PC-9 (cell line): ENCODE measurements around the gene SLC2A6. TPM values are rescaled to one million over a fixed set of nuclear protein-coding genes. Genes with fewer than 3 reads are reported as not detected.

Experiments
- BruUV-seq: library from RNA; stranded (reverse); fragments of 400-500 nt; replicated peaks from 2 replicates; lab custom pipeline; 2021; lab: Mats Ljungman, UMichigan
- CTCF ChIA-PET: fragments of 300-600 bp; sonication (Branson Sonifier 250); formaldehyde crosslinking; loops from one replicate; lab custom pipeline; 2022; ENCODE audit warnings: antibody characterized with exemption; lab: Charles Lee
- POLR2A ChIA-PET: fragments of 300-600 bp; sonication (Branson Sonifier 250); formaldehyde crosslinking; loops from one replicate; lab custom pipeline; 2022; ENCODE audit warnings: antibody characterized with exemption; ENCODE audit not compliant: unreplicated experiment; lab: Charles Lee
- DNase-seq, 2 experiments: peaks; one replicate each; pipeline versions ENCODE4 v3.0.0 to v3.0.0-alpha.2; 2015 to 2022; ENCODE audit warnings: mixed read lengths in 1 of 2
- H2AFZ ChIP-seq: fragments of 200-600 bp; sonication (generic); 2 replicates; pipeline ENCODE4 v1.8.1; 2017; ENCODE audit warnings: antibody characterized with exemption
- H3F3A ChIP-seq: fragments of 200-600 bp; sonication (generic); 2 replicates; pipeline ENCODE4 v1.8.1; 2017; ENCODE audit warnings: antibody characterized with exemption, mild to moderate bottlenecking, low read depth; ENCODE audit not compliant: insufficient read depth
- H3K27ac ChIP-seq: fragments of 200-600 bp; sonication (generic); 2 replicates; pipeline ENCODE4 v1.6.1; 2016; ENCODE audit warnings: mixed run types
- H3K27me3 ChIP-seq: fragments of 200-600 bp; sonication (generic); 2 replicates; pipeline ENCODE4 v1.6.1; 2016; ENCODE audit warnings: low read depth, mixed run types; ENCODE audit not compliant: insufficient read depth
- H3K36me3 ChIP-seq: fragments of 200-600 bp; sonication (generic); 2 replicates; pipeline ENCODE4 v1.6.1; 2016; ENCODE audit warnings: low read depth, mixed run types
- H3K4me1 ChIP-seq: fragments of 200-600 bp; sonication (generic); replicated peaks from 2 replicates; pipeline ENCODE4 v1.6.1; 2016; ENCODE audit warnings: mixed run types; ENCODE audit not compliant: insufficient read depth
- H3K4me2 ChIP-seq: fragments of 200-600 bp; sonication (generic); 2 replicates; pipeline ENCODE4 v1.6.1; 2017; ENCODE audit warnings: mixed run types
- H3K4me3 ChIP-seq: fragments of 200-600 bp; sonication (generic); 2 replicates; pipeline ENCODE4 v1.6.1; 2016; ENCODE audit warnings: mixed run types
- H3K79me2 ChIP-seq: fragments of 200-600 bp; sonication (generic); 2 replicates; pipeline ENCODE4 v1.6.1; 2017; ENCODE audit warnings: low read depth, mixed run types
- H3K9me2 ChIP-seq: fragments of 200-600 bp; sonication (generic); 2 replicates; pipeline ENCODE4 v1.8.1; 2017; ENCODE audit warnings: mild to moderate bottlenecking; ENCODE audit not compliant: insufficient read depth
- H3K9me3 ChIP-seq: fragments of 200-600 bp; sonication (generic); 2 replicates; pipeline ENCODE4 v1.8.1; 2016; ENCODE audit warnings: low read depth; ENCODE audit not compliant: insufficient read depth
- H4K20me1 ChIP-seq: fragments of 200-600 bp; sonication (generic); 2 replicates; pipeline ENCODE4 v1.8.1; 2017; ENCODE audit not compliant: insufficient read depth
- EZH2 ChIP-seq: fragments of 200-600 bp; sonication (generic); IDR thresholded peaks from 2 replicates; pipeline ENCODE4 v1.8.0; 2017; ENCODE audit warnings: antibody characterized with exemption, low read depth
- intact Hi-C: fragments of 100-400 bp; cut with micrococcal nuclease; formaldehyde crosslinking; loops from one replicate; pipeline ENCODE4 v1.10.0; 2022; ENCODE audit not compliant: unreplicated experiment
- total RNA-seq: library from RNA; stranded (reverse); gene quantifications from 2 replicates; pipeline ENCODE4 v1.2.3, GENCODE V29; 2021
- TF ChIP-seq, protein P1 (sequence below): fragments of 200-600 bp; sonication (generic); conservative IDR thresholded peaks from 2 replicates; pipeline ENCODE4 v1.6.1; 2017; ENCODE audit warnings: mixed run types, antibody characterized with exemption, mild to moderate bottlenecking, moderate library complexity

The SLC2A6 gene
- total RNA-seq, 1 experiment from 2014 or later: 13.1 TPM

- H3K9me3 ChIP-seq: no peaks in the 10 kb centered on the region
- no peaks in the 10 kb centered on the region; the same call in 1 of the 2 replicates for H3F3A ChIP-seq
- no TSS peak for BruUV-seq
- H3K79me2 ChIP-seq: no peaks in the 10 kb centered on the region
- ChIA-PET CTCF (no interaction called here), POLR2A (no interaction called here)
- no peaks in the 10 kb centered on the region for H3K9me2 ChIP-seq
- no peak overlapping the region for H3K4me3 ChIP-seq
- no peaks in the 10 kb centered on the region for H3K27me3 ChIP-seq
- H3K27ac ChIP-seq: no peak overlapping the region
- intact Hi-C loops: no loop called here
- TF ChIP-seq, protein P1, sequence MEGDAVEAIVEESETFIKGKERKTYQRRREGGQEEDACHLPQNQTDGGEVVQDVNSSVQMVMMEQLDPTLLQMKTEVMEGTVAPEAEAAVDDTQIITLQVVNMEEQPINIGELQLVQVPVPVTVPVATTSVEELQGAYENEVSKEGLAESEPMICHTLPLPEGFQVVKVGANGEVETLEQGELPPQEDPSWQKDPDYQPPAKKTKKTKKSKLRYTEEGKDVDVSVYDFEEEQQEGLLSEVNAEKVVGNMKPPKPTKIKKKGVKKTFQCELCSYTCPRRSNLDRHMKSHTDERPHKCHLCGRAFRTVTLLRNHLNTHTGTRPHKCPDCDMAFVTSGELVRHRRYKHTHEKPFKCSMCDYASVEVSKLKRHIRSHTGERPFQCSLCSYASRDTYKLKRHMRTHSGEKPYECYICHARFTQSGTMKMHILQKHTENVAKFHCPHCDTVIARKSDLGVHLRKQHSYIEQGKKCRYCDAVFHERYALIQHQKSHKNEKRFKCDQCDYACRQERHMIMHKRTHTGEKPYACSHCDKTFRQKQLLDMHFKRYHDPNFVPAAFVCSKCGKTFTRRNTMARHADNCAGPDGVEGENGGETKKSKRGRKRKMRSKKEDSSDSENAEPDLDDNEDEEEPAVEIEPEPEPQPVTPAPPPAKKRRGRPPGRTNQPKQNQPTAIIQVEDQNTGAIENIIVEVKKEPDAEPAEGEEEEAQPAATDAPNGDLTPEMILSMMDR: no peak
- TF ChIP-seq EZH2: no peak
- no peaks in the 10 kb centered on the region for H3K4me1 ChIP-seq
- H3K4me2 ChIP-seq: no peak overlapping the region
- no peak for DNase-seq
- H2AFZ ChIP-seq: no peak overlapping the region
- H3K36me3 ChIP-seq: no peaks in the 10 kb centered on the region
- H4K20me1 ChIP-seq: no peaks in the 10 kb centered on the region; the same call in 1 of the 2 replicates
These were observed 6.0 kb downstream of the SLC2A6 start for GRCh38 chr9:133472753-133473378.

GRCh38 chr9:133472277-133472645, 6.6 kb downstream of the SLC2A6 start:
- ChIA-PET POLR2A (no interaction called here), CTCF (no interaction called here)
- no TSS peak for BruUV-seq
- no peak for DNase-seq
- no peaks in the 10 kb centered on the region for H3K79me2 ChIP-seq
- no peaks in the 10 kb centered on the region for H3K9me2 ChIP-seq
- H3K36me3 ChIP-seq: no peaks in the 10 kb centered on the region
- TF ChIP-seq, protein P1: no peak
- no peak for TF ChIP-seq EZH2
- H3F3A ChIP-seq: no peaks in the 10 kb centered on the region; the same call in 1 of the 2 replicates
- no peak overlapping the region for H2AFZ ChIP-seq
- H3K9me3 ChIP-seq: no peaks in the 10 kb centered on the region
- no peaks in the 10 kb centered on the region for H3K27me3 ChIP-seq
- intact Hi-C loops: no loop called here
- H3K4me2 ChIP-seq: no peak overlapping the region
- H3K27ac ChIP-seq: no peak overlapping the region
- H3K4me3 ChIP-seq: no peak overlapping the region
- no peaks in the 10 kb centered on the region; the same call in 1 of the 2 replicates for H4K20me1 ChIP-seq
- H3K4me1 ChIP-seq: no peaks in the 10 kb centered on the region

- Histone ChIP-seq H3K27ac (no peak overlapping the region), H3K9me3 (no peaks in the 10 kb centered on the region), H3F3A (no peaks in the 10 kb centered on the region; the same call in 1 of the 2 replicates), H3K9me2 (no peaks in the 10 kb centered on the region), H3K4me2 (no peak overlapping the region), H3K36me3 (no peaks in the 10 kb centered on the region), H3K4me1 (no peaks in the 10 kb centered on the region), H3K27me3 (no peaks in the 10 kb centered on the region), H2AFZ (no peak overlapping the region), H3K4me3 (no peak overlapping the region), H4K20me1 (no peaks in the 10 kb centered on the region; the same call in 1 of the 2 replicates), H3K79me2 (no peaks in the 10 kb centered on the region)
- no peak for DNase-seq
- no TSS peak for BruUV-seq
- POLR2A ChIA-PET: interaction anchor here (0.7 kb wide), 1 partner anchor 604 kb away, joined by 4 read pairs; no protein-coding TSS in a partner anchor
- CTCF ChIA-PET: no interaction called here
- intact Hi-C loops: no loop called here
- TF ChIP-seq, protein P1: no peak
These were observed 7.2 kb downstream of the SLC2A6 start for GRCh38 chr9:133471551-133472276.
